Measurements from ENCODE around the gene CDKN2D. TPM values are rescaled to one million over a fixed set of nuclear protein-coding genes. Genes with fewer than 3 reads are reported as not detected.
A peak's percentile ranks its signal among the peaks of the same experiment; 100 is the strongest.

CDKN2D gene
- total and polyA plus RNA-seq, 2 of the 13 experiments (the other 11 are each of a cell fraction or from before 2014, with no cell fraction given) = 5.4 to 8.6 TPM

DNA sequence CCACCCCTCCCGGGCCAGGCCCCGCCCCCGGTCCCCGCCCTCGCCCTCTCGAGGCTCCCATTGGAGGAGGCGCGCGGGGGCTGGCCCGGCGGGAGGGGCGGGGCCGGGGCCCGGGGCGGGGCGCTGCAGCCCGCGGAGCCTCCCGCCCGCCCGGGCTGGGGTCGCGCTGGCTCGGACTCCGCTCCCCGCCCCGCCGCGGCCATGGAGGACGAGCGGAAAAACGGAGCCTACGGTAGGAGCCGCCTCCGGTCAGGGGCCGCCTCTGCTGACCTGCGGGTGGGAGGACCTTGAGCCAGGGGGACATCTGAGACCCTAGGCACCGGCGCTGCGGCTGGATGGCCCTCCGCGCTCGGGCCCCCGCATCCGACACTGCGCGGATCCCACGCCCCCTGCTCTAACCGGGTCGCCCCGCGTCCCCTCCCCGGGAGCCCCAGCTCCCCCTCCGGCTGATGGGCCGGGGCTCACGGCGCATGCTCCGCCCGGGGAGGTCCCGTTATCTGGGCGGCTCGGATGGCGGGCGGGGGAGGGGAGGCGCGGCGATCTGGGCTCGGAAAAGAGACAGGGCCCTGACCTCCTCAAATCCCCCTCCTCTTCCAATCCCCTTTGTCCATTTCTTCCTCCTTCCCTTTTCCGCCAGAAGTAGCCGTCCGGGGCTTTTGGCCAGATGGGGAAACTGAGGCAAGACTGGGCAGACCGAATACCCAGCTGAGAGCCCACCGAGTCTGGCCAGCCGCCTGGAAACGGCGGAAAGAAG is 33.7 kb upstream of the CDKN2D start (continued):
- TF ChIP-seq MYC (CRISPR knock-in tag; IDR thresholded peaks at IDR 0.05; ENCODE audit: borderline replicate concordance) (peak; percentile 25; the same call in 1 of the 2 replicates), PITX1 (CRISPR knock-in tag; IDR thresholded peaks at IDR 0.05) (no peak), MED13 (CRISPR knock-in tag; IDR thresholded peaks at IDR 0.05) (0 out of 2 replicates have a peak, but pooled peaks have one; percentile 51), CBFB (CRISPR knock-in tag; IDR thresholded peaks at IDR 0.05) (0 out of 2 replicates have a peak, but pooled peaks have one; percentile 21), KDM2A (CRISPR knock-in tag; IDR thresholded peaks at IDR 0.05; ENCODE audit: borderline replicate concordance, low read depth) (peak; percentile 42; the same call in 1 of the 2 replicates), DMAP1 (CRISPR knock-in tag; IDR thresholded peaks at IDR 0.05) (0 out of 2 replicates have a peak, but pooled peaks have one; percentile 29), ZIK1 (CRISPR knock-in tag; IDR thresholded peaks at IDR 0.05; ENCODE audit: borderline replicate concordance, low read depth) (0 out of 2 replicates have a peak, but pooled peaks have one; percentile 23), ZNF34 (CRISPR knock-in tag; IDR thresholded peaks at IDR 0.05; ENCODE audit: borderline replicate concordance) (0 out of 2 replicates have a peak, but pooled peaks have one; percentile 39), ZNF816 (CRISPR knock-in tag; IDR thresholded peaks at IDR 0.05; ENCODE audit: borderline replicate concordance) (0 out of 2 replicates have a peak, but pooled peaks have one; percentile 30), ZNF33A (CRISPR knock-in tag; IDR thresholded peaks at IDR 0.05; ENCODE audit: borderline replicate concordance) (no peak), ZBTB42 (CRISPR knock-in tag; IDR thresholded peaks at IDR 0.05) (no peak)
- TF ChIP-seq, protein P1, sequence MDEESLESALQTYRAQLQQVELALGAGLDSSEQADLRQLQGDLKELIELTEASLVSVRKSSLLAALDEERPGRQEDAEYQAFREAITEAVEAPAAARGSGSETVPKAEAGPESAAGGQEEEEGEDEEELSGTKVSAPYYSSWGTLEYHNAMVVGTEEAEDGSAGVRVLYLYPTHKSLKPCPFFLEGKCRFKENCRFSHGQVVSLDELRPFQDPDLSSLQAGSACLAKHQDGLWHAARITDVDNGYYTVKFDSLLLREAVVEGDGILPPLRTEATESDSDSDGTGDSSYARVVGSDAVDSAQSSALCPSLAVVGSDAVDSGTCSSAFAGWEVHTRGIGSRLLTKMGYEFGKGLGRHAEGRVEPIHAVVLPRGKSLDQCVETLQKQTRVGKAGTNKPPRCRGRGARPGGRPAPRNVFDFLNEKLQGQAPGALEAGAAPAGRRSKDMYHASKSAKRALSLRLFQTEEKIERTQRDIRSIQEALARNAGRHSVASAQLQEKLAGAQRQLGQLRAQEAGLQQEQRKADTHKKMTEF (CRISPR knock-in tag; IDR thresholded peaks at IDR 0.05) = 0 out of 2 replicates have a peak, but pooled peaks have one; percentile 34
- TF ChIP-seq, protein P2, sequence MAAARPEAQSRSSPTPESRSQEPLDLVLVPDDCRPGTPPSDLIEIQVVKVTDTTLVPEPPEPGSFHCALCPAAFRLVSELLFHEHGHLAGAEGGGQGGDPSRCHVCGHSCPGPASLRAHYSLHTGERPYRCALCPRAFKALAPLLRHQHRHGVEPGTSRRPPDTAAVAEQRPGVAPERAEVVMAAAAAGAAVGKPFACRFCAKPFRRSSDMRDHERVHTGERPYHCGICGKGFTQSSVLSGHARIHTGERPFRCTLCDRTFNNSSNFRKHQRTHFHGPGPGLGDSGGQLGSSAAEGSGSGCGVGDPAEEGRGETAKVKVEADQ (CRISPR knock-in tag; IDR thresholded peaks at IDR 0.05; ENCODE audit: borderline replicate concordance) = no peak
- TF ChIP-seq, protein P3, sequence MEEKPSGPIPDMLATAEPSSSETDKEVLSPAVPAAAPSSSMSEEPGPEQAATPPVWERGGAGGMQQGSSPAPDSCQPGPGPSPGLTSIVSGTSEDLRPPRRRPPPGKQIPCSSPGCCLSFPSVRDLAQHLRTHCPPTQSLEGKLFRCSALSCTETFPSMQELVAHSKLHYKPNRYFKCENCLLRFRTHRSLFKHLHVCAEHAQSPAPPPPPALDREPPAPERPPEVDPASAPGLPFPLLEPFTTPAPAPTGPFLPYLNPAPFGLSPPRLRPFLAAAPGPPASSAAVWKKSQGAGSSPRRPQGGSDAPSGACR (CRISPR knock-in tag; IDR thresholded peaks at IDR 0.05) = 0 out of 2 replicates have a peak, but pooled peaks have one; percentile 61
- TF ChIP-seq, protein P4, sequence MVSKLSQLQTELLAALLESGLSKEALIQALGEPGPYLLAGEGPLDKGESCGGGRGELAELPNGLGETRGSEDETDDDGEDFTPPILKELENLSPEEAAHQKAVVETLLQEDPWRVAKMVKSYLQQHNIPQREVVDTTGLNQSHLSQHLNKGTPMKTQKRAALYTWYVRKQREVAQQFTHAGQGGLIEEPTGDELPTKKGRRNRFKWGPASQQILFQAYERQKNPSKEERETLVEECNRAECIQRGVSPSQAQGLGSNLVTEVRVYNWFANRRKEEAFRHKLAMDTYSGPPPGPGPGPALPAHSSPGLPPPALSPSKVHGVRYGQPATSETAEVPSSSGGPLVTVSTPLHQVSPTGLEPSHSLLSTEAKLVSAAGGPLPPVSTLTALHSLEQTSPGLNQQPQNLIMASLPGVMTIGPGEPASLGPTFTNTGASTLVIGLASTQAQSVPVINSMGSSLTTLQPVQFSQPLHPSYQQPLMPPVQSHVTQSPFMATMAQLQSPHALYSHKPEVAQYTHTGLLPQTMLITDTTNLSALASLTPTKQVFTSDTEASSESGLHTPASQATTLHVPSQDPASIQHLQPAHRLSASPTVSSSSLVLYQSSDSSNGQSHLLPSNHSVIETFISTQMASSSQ (IDR thresholded peaks at IDR 0.05; ENCODE audit: low read depth) = no peak
- TF ChIP-seq, protein P4 (CRISPR knock-in tag; IDR thresholded peaks at IDR 0.05; ENCODE audit: borderline replicate concordance) = 0 out of 2 replicates have a peak, but pooled peaks have one; percentile 6

Data from HepG2 (cell line).